Suppressor macrophage treated with lipopolysaccharide for 4 hours (primary cell): ENCODE measurements around the gene NOC4L.

Experiments used
- DNase-seq: peaks from one replicate; pipeline ENCODE4 v3.0.0-alpha.2; 2020

Gene NOC4L

GRCh38 chr12:132171293-132171967 lies 27.2 kb downstream of the NOC4L start:
- no peak for DNase-seq

- DNase-seq, result no peak
Measured at GRCh38 chr12:132171968-132172521, 27.8 kb downstream of the NOC4L start.

DNA sequence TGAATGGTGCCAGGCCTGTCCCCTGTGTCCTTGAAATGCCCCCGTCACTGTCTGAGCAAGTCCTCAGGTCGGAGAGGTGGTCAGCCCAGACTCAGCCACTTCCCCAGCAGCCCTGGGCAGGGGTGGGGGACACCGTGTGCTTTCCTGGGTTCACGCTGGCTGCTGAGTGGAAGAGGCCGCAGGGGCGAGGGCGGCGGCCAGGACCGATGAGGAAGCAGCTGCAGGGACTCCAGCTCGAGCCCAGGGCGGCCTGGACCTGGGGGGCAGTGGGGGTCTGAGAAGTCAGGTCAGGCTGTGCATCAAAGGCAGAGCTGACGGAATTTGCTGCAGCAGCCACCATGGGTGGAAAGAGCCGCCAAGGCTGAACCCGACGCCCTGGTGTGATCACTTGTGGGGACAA lies 28.4 kb downstream of the NOC4L start:
- DNase-seq, result no peak

DNA sequence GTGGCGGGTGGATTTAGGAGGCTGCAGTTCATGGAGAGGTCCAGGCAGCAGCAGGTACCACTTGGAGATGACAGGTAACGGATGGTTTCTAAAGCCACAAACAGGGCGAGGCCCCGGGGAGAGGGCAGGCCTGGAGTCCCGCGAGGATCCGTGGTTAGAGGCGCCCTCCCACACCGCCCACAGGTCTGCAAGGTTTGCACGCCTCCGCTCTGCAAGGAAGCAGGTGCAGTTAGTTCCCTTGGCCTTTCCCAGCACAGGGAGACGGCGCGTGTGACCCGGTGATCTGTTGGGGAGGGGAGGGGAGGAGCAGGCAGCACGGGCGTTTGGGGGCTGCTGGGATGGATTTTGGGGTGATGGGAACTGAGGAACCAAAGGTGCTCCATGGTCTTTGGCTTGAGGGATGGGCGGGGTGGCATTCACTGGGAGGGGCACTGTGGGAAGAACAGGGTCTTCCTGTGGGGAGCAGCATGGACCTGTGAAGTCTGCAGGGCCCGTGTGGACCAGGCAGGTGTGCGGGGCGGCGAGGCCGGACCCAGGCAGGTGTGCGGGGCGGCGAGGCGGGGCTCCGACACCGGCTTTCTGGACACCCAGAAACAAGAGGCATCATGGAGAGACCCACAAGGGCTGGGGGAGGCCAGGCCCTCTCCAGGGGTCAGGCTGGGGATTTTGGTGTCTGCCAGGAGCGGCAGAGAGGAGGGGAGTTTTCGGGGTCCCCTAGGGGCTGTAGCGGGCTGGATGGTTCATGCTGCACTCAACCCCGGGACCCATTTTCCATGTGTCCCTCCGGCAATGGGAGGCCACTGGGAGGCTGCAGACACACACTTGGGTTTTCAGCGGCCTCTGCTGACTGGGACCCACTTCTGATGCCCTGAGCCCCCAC lies 29.1 kb downstream of the NOC4L start:
- DNase-seq, result no peak

DNA sequence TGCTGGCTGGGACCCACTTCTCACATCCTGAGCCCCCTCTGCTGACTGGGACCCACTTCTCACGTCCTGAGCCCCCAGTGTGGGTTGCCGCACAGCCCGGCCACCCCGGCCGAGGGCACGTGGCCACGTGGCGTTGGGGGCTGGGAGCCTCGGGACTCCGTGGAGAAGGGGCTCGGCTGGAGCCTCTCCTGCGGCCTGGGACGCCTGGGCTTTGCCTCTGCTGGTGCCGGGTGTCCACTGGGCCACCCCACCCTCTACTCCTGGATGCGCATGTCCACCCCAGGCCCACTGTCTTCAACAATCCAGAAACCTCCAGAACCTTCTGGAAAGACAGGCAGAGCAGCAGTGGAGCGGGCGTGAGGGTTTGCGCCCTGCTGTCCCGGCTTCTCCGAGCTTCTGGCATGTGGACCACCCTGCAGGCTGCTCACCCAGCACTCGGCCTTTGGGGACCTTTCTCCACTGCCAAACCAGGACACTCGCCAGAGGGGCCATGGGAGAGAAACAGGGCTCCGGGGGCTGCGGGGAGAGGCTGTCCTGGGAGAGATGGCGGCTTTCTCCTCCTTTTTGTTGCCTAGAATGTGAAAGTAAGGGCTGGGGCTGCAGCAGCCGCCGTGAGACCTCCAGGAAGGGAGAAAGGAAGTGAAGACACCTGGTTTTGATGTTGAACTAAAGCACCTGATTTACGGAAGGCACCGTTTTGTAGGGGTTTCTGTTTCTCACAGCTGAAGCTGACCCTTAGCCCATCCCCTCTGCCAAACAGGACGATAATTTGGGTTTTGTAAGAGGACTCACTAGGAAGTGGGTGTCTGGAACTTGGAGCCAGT lies 30.0 kb downstream of the NOC4L start:
- no peak for DNase-seq

- no peak for DNase-seq
Measured at GRCh38 chr12:132174839-132175490, 30.7 kb downstream of the NOC4L start.

DNA sequence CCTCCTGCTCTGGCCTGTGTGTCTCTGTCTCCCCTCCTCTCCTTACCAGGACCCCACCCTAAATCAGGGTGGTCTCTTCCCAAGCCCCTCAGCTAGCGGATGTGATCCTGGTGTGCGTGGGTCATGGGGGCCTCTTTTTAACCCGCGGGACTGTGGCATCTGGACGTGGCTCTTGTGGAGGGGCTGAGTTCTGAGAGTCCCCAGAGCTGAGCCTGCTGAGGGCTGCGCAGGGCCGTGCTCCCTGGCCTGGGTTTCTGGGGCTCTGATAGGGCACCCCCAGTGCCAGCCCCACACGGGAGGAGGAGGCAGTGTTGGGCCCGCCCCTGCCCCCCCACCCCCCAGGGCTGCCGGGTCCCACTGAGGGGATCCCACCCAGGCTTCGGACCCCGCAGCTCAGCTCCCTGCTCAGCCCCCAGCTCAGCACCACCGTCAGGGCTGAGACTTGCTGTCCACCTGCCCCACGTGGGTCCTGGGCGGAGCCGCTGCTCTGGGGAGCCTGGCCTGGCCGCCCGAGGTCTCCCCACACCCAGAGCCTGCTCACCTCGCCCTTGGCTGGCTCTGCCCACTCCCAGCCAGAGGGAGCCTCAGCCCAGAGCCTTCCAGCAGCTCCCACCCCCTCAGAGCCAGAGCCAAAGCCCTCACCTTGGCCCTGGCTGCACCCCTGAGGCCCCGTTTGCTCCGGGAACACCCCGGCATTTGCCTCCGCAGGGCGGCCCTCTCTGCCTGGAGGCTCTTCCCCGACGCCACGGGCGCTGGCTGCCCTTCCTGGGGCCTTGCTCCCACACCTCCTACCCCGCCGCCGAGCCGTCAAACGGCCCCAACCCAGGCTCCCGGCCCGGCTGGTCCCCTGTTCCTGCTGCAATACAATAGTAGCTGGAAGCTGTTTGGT lies 31.5 kb downstream of the NOC4L start:
- no peak for DNase-seq

- no peak for DNase-seq
Measured at GRCh38 chr12:132176385-132176919, 32.2 kb downstream of the NOC4L start.

GRCh38 chr12:132176920-132177551 lies 32.8 kb downstream of the NOC4L start:
- no peak for DNase-seq

- DNase-seq, result peak; percentile 36
Measured at GRCh38 chr12:132178316-132178715, 34.1 kb downstream of the NOC4L start.

DNA sequence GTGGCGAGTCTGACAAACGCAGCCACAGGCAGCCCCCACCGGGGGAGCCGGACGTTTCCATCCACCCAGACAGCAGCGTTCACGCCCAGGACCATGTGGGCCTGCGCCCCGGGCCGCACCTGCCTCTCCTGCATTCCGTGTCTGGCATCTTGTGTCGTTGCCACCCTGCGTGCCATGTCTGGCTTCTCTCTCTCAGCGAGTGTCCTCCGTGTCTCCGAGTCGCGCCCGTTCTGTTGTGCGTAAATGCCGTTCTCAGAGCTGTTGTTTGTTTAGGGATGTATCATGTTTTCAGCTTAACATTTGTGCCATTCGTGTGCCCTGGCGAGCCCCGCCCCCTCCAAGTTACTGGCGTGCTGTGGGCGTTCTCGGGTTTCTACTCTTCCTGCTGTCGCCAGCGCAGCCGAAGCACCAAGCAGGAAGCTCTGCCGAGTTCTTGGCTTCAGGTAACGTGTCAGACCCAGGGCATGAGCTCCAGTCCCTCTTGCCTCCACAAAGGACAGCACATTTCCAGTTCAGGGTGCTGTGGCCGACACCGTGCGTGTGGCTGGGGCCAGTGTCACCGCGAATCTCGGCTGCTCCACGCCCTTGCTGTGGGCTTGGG lies 34.6 kb downstream of the NOC4L start:
- DNase-seq, result no peak

DNA sequence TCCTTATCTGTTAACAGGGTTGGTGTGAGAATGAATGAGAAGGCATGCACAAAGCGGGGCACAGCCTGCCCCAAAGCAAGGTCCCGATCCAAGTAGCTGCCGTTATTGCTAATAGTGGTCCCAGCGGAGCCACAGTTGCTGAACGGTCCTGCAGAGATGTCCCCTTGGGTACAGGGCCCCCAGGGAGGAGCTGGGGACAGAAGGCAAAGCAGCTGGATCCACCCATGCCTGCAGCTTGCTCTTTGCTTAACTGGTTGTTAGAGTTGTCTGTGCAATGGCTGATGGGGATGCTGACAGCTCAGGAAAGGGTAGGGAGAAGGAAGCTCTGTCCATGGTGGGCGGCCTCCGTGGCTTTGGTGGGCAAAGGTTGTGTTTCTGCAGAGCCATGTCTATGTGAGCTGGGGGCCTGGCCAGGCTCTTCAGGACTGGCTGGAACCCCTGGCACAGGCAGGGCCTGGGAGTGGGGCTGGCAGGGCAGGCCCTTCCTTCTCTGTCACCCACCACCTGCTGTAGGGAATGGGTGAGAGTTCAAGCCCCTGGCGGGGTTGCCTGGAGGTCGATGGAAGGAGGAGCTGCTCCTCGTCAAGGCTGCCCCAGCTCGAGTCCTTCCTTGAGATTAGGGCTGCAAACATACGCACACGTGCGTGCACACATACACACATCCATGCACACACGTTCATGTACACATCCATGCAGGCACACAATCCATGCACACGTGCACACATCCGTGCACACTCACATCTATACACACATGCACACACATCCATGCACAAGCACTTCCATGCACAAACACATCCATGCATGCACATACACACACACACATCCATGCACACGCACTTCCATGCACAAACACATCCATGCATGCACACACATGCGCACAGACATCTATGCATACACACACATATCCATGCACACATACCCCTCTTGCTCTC lies 35.4 kb downstream of the NOC4L start:
- DNase-seq, result no peak

GRCh38 chr12:132180648-132181546 lies 36.6 kb downstream of the NOC4L start:
- DNase-seq, result no peak

DNA sequence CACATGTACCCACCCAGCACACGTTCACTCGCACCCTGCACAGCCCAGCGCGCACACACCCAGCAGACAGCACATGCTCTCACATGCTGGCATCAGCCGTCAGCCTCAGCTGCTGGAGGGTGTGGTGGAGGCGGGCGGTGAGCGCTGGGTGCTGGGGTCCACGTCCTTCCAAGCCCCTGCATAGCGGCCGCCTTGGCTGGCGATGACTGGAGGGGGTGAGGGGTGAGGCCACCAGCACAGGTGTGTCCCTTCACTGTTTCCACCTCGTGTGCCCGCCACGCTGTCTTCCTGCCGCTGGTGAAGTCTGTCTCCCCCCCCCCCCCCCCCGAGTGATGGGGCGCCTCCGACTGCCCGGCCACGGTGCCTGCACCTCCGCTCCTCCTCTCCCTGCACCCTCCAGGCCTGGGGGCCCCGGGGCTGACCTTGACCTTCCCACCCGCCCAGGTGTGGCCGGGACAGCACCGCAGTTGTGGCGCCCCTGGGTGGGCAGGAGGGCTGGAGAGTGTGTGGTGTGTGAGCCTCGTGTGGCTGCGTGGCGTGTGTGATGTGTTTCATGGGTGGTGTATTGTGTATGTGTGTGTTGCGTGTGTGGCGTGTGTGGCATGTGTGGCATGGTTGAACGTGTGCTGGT lies 37.4 kb downstream of the NOC4L start:
- DNase-seq, result no peak

- no peak for DNase-seq
Measured at GRCh38 chr12:132182206-132182710, 38.0 kb downstream of the NOC4L start.

DNA sequence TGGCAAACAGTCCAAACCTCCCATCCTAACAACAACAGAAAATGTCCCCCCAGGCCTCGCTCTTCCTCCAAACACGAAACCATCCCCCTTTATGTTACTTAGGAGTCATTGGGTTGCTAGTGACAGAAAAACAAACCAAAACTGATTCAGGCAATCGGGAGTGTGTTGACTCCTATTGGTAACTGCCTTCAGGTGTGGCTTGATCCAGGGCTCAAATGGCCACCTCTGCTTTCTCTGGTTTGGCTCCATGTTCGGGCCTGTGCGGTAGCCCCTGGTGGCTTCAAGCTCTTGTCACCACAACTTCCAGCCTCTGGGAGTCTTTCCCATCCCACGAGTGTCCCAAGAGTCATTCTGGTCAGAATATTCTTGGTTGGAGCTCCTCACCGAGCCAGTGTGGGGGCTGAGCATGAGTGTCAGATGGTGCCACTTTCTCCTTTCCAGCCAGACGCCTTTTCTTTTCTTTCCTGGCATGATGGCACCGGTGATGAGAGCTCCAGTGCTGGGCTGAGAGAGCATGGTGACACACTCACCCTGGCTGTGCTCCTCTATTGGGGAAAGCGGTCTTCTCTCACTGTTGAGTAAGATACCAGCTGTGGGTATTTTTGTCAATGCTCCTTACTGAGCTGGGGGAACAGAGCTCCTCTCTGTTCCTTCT lies 38.6 kb downstream of the NOC4L start:
- DNase-seq, result no peak

GRCh38 chr12:132185705-132186104 lies 41.4 kb downstream of the NOC4L start:
- no peak for DNase-seq
